HUDEP-2 (cell line): Measurements from ENCODE around the gene TCTN2.
A peak's percentile ranks its signal among the peaks of the same experiment; 100 is the strongest.

Experiments
- DNase-seq, 76 experiments: peaks; one replicate each; lab custom pipeline; 2025; ENCODE audit not compliant: unreplicated experiment in 76 of 76; lab: John Stamatoyannopoulos, UW

Gene TCTN2

DNA sequence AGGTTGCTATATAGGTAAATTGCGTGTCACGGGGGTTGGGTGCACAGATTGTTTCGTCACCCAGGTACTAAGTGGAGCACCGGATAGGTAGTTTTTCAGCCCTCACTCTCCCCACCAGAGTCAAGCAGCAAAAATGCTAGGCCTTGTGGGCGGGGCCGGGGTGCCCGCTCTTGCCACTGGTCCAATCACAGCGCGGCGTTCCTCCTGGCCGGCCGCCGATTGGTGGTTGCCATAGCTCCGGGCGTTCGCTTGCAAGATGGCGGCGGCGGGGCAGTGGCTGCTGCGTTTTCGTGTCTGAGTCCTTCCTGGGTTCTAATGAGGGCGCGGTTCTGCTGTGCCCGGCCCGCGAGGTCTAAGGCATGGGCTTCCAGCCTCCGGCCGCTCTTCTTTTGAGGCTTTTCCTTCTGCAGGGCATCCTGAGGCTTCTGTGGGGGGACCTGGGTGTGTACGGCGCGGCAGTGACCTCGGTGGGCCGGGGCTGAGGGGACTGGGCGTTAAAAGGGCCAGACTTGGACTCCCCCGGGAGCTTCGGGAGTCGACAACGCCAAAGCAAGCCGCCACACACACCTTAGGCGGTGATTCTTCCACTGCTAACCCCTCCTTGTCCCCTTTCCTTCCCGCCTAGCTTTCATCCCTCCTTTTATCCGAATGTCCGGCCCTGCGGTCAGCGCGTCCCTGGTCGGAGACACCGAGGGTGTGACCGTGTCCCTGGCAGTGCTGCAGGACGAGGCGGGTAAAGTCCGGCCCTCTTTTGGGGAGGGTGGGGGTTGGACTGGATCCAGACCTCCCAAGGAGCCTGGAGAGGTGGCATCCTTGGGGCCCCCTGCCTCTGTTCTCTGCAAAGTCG is at the start of gene TCTN2:
Gene TCTN2 (plus strand): TSS at position 232 of the 847 bp plus-strand sequence. CDS start 128 bp downstream, at position 360.
- DNase-seq = peak in 75 of 76 experiments; percentile 27 to 96 (median 91)

DNA sequence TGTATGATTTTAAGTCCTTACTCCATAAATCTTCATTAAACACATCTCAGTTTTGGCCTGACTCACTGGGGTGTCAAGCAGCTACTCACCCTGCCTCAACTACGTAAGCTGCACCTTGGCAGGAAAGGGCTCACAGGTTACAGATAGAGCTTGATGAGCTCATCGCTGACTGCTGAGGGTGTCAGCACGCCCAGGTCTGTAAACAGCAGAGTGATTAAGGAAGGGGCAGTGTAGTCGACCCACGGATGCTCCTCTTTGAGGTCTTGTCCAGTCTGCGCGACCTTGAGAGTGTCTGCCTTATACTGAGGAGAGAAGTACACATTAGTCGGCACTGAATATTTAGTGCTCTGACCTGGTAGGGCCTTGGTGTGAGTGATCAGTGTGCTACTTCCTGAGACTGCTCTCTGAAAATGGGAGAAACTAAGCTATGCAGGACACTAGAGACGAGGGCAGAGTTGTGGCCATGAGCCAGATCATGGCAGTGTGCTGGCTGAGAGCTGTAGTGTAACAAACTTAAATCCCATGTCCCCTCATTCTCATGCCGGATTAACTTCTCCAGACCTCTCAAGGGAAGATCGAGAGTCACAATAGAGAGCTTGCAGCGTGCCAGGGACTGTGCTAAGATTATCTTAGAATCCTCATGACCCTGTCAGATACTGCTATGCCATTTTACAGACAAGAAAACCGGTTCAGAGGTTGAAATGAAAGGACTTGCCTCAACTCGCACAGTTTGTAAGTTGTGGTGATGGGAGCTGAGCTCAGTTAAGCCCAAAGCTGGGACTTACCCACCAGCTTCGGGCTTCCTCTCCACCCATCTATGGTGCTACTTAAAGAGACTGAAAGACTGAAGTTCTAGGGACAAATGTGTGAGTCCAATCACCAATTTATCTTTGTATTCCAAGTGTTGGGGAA is 49.0 kb upstream of the TCTN2 start:
- DNase-seq = no peak

DNA sequence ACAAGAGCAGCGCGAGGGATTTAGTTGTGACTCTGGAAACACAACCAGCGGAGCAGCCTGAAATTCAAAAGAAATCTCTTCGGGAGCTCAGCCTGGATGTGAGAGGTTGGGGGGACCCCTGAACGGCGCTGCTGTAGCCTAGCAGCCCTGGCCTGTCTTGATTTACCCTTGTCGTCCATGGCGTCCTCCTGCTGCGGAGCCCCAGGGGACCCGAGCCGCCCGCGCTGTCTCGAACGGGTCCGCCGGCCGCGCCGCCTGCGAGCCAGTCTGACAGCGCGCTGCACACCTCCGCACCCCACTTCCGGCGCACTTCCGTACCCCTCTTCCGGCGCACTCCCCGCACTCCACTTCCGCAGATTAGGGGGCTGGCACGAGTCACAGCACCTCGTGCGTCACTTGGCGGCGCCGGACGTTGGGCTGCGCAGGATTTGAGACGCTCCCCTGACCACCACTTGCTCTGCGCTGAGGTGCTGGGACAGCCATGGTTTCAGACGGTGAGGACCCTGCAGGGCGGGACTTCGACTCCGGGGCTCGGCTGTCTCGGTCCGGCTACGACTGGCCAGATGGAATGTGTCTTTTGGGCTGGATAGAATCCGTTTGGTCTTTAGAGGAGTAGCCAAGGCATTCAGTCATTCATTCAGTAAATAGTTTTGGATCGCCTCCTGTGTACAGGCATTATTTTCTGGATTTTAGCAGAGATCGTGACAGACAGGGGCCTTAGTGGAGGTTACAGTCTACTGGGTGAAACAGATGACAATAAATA is 37.4 kb upstream of the TCTN2 start, which contains the start of the genes EIF2B1 and GTF2H3:
Gene EIF2B1 (minus strand): TSS at position 308 of the 763 bp plus-strand sequence. CDS start 129 bp downstream, at position 179.
Gene GTF2H3 (plus strand): TSS at position 451 of the 763 bp plus-strand sequence. CDS start 31 bp downstream, at position 482.
- DNase-seq = peak; percentile 34 to 96 (median 92)

DNA sequence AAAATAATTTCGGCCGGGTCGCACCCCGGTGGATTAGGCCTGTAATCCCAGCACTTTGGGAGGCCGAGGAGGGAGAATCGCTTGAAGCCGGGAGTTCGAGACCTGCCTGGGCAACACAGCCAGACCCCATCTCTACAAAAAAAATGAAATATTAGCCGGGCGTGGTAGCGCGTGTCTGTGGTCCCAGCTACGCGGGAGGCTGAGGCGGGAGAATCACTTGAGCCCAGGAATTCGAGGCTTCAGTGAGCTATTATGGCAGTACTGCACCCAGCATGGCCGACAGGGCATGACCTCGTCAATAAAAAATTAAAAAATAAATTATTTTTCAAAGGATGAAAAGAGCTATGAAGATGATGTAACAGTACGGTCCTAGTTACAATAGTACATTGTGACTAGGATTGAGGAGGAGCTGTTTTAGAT is 36.8 kb upstream of the TCTN2 start:
- peak in 2 of 76 experiments; percentile 1 to 26 for DNase-seq

DNA sequence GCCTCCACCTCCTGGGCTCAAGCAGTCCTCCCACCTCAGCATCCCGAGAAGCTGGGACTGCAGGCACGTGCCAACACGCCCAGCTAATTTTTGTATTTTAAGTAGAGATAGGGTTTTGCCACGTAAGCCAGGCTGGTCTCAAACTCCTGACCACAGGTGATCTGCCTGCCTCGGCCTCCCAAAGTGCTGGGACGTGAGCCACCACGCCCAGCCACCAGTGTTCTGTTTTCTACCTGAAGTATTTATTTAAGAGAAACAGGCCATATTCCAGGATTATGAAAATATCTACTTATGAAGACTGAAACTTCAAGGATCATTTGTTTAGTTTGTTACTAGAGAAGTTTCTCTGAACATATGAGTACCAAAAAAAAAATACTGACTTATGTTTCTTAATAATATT is 27.0 kb upstream of the TCTN2 start:
- no peak for DNase-seq

DNA sequence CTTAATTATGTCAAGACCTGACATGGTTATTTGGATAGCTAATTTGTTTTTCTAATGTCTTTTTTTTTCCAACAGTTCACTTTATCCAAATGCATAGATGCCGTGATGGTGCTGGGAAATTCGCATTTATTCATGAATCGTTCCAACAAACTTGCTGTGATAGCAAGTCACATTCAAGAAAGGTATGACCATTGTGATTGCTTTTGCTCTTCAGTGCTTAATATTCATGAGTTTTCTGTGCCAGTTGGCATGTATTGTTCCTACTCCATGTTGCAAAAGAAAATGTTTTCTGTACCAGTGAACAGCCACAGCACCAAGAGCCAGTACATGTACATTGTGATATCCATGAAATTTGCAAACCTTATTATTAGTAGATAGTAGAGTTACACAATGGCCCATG is 25.5 kb upstream of the TCTN2 start:
- no peak for DNase-seq

DNA sequence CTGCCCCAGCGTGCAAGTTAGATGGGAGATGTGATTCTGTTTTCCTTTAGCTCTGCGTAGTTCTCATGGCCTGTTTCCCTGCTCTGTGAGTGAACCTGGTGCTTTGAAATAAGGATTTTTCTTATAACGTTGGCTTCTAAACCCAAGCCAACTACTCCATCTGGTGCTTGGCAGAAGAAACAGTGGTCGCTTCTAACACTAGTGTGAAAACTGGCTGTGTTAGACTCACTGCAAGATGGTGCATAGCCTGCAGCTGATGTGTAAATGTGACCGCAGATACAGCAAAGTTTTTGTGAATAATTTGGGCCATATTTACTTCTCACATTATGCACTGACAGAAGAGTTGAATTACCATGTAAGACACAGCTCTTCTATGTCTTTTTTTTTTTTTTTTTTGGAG is 25.0 kb upstream of the TCTN2 start:
- DNase-seq = no peak

DNA sequence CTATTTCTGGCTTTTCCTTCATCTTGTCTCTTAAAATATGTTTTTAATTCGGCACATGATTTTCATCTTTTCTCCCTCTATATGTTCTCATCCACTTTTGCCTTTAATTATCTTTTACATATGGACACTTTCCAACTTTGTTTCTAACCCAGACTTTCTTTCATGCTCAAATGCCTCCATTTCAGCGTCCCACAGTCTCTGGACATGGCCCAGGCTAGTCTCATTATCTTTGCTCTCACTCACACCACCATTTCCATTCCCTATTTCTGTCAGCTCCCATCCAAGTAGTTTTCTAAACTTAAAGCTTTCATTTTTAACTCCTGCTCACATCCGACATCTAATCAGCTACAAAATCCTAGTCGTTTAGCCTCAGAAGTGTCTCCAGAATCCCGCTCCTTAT is 22.5 kb upstream of the TCTN2 start:
- DNase-seq = no peak

DNA sequence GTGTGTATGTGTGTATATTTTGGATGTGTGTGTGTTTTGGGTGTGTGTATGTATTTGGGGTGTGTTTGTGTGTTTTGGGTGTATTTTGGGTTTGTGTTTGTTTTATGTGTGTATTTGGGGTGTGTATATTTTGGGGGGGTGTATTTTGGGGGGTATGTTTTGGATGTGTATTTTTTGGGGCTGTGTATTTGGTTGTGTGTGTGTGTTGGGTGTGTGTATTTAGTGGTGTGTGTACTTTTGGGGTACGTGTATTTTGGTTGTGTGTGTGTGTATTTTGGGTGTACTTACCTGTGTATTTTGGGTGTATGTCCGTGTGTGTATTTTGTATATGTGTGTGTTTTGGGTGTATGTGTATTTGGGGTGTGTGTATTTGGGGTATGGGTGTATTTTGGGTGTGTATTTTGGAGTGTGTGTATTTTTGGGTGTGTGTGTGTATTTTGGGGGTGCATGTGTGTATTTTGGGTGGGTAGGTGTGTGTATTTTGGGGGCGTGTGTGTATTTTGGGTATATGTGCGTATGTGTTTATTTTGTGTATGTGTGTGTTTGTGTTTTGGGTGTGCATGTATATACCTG is 16.7 kb upstream of the TCTN2 start:
- no peak for DNase-seq

DNA sequence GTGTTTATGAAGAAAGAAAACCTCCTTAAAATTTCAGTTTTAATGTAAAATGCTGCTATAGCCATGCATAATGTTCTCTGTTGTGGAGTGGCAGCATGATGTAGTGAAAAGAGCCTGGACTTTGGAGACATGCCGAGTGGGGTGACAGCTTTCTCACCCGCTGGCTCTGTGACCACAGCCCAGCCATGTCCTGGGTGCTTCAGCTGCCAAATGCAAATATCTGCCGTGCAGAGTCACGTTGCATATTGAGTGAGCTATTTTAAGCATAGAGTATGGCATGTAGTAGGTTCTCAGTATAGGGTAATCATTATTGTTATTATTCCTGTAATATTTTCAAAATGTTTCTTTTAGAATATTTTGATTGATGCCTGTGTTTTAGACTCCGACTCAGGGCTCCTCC is 15.5 kb upstream of the TCTN2 start:
- no peak for DNase-seq

DNA sequence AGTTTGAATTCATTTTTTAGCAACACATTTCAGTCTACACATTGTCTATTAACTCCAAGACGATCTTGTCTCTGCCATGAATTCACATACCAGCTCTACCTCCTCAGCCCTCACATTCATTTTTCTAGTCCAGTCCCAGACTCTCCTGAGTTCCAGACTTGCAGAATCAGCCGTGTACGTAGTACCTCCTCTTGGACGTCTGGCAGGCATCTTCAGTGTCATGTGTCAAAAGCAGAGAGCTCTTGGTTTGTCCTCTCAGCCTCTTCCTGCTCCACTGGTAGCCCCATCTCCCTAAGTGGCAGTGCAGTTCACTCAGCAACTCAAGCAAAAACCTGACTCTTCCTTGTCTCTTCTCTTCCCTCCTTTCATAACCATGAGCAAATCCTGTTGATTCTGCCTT is 14.5 kb upstream of the TCTN2 start:
- DNase-seq = no peak

DNA sequence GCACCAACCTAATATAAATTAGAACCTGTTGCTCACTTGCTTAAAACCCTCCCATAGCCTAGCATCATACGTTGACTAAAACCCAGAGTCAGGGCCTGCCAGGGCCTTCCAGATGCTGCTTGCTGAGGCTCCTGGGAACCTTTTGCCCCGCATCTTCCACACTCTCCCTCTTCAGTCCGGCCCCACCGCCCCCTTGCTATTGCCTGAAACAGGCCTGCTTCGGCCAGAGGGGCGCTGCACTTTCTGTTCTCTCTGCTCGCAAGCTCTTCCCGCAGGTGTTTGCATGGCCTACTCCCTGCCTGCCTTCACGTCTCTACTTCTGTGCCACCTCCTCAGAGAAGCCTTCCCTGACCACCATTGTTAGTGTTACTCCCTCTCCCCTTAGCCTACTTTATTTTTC is 13.7 kb upstream of the TCTN2 start:
- no peak for DNase-seq

DNA sequence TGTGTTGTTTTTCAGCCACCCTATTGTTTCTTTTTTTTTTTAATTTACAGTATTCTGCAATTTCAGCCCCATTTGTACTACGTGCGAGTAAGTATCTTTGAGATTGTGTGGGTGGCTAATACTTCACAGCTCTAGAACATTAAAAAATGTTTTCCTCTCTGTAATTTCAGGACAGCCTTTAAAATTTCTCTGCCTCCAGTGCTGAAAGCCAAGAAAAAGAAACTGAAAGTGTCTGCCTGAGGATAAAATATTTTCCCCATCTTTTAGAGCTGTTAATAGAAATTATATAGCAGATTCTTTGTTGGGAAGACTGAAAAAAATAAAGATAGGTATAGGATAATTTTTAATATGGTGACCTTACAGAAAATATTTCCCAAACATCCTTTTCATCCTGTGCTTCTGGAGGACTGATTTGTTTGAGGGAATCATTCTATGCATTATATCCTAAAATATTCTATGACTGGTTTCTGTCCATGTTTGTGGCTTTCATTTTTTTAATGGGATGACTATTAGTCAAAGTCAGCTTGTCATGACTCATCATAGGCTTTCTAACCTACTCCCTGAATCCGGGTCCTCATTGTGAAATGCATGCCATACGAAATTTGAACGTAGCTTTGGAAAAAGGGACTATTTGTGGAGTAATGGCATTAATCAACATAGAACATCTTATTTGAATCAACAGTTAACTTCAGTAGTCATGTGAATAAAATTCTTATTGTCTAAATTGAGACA is 10.8 kb upstream of the TCTN2 start:
- DNase-seq = no peak

DNA sequence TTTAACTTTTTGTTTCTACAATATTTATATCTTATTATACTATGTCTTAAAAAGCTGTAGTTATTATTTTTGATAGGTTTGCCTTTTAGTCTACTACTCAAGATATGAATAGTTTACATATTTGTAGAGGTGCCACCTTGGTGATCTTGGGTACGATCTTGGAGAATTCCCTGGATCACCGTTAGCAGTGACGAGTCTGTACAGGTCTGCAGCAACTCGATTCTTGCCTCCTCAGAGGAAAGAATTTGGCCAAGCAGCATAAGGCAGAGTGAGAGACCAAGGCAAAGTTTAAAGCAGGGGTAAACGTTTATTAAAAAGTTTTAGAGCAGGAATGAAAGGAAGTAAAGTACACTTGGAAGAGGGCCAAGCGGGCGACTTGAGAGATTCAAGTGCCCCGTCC is 3.1 kb upstream of the TCTN2 start:
- no peak for DNase-seq

DNA sequence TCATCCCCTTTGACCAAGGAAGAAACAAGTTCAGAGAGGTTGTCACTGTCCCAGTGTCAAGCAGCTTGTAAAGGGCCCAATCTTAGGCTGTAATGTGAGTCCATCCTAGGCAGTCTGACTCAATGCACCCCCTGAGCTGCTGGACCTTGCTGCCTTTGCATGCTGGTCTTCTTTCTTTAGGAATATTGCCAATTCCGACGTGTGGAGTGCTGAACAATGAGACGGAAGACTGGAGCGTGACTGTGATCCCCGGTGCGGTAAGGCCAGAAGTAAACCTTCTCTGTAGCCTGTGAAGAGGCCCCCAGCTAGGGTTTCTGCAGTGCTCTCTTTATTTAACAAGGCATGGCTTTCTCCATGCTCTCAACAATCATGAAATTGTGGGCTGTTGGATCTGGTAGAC is 963 bp downstream of the TCTN2 start:
- DNase-seq = no peak

DNA sequence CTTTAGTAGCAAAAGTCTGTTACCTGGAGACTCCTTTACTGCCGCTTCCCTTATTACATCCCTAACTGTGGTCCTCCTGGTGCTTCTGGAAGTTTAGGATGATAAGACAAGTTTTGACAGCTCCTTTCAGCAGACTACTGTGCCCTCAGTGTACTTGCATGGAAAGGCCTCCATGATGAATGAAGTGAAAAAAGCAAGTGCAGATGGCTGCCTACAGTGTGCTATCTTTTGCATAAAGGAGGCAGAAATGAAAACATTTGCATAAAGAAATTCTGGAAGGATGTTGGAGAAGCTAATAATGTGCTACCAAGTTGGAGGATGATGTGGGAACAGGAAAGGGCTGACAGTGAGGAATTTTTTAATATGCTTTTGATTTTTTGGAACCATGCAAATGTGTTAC is 4.5 kb downstream of the TCTN2 start:
- no peak for DNase-seq

DNA sequence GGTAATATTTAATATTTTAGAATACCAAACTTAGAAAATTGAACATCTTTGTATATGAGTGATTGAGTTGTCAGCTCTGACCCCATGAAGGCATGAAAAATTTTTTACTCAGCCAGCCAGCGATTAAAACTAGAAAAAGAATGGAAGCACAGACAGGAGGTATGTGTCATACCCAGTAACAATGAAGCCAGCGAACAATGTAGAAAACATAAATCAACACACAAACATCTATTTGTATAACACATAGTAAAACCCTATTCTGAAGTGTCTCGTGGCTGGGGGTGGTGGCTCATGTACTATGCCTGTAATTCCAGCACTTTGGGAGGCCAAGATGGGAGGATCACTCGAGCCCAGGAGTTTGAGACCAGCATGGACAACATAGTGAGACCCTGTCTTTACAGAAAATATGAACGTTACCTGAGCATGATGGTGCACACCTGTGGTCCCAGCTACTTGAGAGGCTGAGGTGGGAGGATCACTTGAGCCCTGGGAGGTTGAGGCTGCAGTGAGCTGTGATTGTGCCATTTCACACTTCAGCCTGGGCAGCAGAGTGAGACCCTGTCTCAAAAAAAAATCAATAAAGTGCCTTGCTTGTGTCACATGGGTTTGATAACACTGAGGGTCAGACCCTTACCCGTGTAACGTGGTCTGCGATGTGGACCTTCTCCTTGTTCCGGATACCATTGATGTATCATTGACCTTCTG is 5.9 kb downstream of the TCTN2 start:
- DNase-seq = no peak

DNA sequence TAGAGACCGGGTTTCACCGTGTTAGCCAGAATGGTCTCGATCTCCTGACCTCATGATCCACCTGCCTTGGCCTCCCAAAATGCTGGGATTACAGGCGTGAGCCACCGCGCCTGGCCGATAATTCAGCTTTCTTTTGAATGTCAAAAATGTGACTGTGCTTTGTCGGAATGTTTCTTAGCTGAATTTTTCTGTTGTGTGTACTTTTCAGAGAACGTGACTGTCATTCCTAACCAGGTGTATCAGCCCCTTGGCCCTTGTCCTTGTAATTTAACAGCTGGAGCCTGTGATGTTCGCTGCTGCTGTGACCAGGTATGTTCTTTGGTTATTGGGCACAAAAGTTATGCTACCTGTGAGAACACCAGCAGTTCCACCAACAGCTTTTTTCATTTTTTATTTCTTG is 8.1 kb downstream of the TCTN2 start:
- DNase-seq = no peak

DNA sequence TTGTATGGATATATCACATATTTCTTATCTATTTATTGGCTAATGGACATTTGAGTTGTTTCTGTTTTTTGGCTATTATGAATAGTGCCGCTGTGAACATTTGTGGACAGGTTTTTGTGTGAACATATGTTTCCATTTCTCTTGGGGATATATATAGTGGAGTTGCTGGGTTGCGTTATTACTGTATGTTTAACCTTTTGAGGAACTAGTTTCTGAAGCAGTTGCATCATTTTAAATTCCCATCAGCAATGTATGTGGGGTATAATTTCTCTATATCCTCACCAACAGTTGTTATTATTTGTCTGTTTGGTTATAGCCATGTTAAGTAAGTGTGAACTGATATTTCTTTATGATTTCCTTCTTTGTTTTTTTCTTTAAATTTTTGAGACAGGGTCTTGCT is 10.7 kb downstream of the TCTN2 start:
- no peak for DNase-seq
